GM12874 (cell line): ENCODE measurements around the gene CMTM8.

Experiments
- TF ChIP-seq, protein P1 (sequence below): IDR thresholded peaks from 2 replicates; pipeline ENCODE4 v1.5.1; 2011; ENCODE audit warnings: low read depth, mild to moderate bottlenecking, control low read depth, low read length, moderate library complexity; ENCODE audit not compliant: insufficient read depth

CMTM8 gene

GRCh38 chr3:32238453-32239306 is at the start of gene CMTM8:
CMTM8 (plus strand) TSS chr3:32238680; CDS start chr3:32238973, 293 bp downstream.
- TF ChIP-seq, protein P1, sequence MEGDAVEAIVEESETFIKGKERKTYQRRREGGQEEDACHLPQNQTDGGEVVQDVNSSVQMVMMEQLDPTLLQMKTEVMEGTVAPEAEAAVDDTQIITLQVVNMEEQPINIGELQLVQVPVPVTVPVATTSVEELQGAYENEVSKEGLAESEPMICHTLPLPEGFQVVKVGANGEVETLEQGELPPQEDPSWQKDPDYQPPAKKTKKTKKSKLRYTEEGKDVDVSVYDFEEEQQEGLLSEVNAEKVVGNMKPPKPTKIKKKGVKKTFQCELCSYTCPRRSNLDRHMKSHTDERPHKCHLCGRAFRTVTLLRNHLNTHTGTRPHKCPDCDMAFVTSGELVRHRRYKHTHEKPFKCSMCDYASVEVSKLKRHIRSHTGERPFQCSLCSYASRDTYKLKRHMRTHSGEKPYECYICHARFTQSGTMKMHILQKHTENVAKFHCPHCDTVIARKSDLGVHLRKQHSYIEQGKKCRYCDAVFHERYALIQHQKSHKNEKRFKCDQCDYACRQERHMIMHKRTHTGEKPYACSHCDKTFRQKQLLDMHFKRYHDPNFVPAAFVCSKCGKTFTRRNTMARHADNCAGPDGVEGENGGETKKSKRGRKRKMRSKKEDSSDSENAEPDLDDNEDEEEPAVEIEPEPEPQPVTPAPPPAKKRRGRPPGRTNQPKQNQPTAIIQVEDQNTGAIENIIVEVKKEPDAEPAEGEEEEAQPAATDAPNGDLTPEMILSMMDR, result no peak

GRCh38 chr3:32189693-32190092 is 48.8 kb upstream of the CMTM8 start:
- TF ChIP-seq, protein P1, result no peak

DNA sequence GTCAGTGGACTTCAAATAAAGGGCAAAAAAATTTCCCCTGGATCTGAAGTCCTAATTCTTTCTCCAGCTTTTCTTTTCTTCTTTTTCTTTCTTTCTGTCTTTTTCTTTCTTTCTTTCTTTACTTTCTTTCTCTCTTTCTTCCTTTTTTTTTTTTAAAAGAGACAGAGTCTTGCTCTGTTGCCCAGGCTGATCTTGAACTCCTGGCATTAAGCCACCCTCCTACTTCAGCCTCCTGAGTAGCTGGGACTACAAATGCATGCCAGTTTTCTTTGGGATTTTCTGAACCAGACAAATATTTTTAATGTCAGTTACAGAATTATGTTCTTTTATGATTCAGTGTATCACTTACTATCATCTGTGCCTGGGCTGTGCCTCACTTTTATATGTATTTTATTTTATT is 45.4 kb upstream of the CMTM8 start:
- TF ChIP-seq, protein P1, result no peak

GRCh38 chr3:32194653-32195052 is 43.8 kb upstream of the CMTM8 start:
- TF ChIP-seq, protein P1, result no peak

DNA sequence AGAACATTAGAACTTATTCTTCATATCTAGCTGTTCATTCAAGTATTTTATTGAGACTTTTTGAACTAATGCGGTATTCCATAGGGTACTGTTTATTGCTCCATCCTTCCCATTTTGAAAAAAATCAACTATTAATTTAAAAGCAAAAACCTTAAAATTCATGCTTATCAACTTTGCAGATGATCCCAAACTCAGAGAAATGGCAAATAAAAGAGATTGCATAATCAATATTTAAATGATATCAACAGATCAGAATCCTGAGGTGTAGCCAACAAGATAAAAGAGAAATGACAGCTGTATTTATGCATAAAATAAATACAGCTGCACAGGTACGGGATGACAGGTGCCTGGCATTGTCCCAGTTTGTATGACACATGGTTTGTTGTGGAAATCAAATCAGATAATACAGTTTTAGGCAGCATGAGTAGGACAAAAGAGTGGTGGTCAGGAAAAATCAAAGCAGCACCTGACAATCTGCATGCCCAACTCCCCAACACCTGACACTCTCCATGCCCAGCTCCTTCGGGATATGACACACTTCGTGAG is 42.4 kb upstream of the CMTM8 start:
- TF ChIP-seq, protein P1, result no peak

DNA sequence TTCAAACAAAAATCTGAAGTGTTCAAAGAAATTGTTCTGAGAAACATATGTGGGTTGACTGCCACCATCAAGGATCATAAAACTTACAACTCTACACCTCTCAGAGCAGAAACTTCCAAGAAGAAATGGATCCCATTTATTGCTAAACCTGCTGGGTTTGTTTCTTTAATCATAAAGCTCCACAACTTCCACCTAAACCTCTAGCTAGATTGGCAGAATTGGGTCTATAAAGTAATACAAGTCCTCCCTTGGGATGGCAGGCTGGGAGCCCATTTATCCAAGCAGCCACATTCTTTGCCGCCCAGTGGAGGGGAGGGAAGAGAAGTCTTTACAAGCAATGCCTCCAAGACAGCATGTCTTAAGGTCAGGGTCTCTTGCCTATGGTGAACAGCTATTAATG is 40.5 kb upstream of the CMTM8 start:
- TF ChIP-seq, protein P1, result no peak

DNA sequence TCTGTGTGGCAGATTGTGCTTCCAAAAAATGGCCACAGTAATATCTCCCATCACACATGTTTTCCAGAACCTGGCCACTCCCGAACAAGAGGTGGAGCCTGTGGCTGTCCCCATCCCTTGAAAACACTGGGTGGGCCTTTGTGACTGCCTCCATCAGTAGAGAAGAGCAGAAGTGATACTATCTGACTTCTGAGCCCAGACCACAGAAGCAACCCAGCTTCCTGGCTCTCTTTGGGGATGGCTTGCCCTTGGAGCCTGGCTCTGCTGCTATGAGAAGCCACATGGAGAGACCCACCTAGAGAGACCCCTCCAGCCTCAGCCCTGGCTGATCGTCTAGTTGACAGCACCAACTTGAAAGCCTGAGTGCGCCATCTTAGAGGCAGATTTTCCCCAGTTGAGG is 39.8 kb upstream of the CMTM8 start:
- TF ChIP-seq, protein P1, result no peak
